Measurements from ENCODE around the gene MROH7.

The MROH7 gene

DNA sequence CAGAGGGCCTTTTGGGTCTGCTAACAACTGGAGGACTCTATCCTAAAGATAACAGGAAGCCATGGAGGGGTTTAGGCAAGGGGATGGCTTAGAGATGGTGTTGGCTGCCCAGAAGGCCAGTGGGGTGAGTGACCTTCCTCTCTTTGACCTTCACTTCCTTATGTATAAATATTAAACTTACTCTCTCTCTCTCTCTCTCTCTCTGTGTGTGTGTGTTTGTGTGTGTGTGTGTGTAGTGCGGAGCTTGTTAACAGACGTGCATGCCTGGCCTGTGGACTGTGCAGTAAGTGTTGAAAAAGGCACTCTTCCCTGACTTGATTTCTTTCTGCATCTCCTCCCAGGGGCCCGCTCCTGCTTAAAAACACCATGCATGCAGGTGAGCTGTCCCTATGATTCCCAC is 10.0 kb downstream of the MROH7 start:
- no peak for DNase-seq (ENCODE audit: low read depth in 2 of 2)

DNA sequence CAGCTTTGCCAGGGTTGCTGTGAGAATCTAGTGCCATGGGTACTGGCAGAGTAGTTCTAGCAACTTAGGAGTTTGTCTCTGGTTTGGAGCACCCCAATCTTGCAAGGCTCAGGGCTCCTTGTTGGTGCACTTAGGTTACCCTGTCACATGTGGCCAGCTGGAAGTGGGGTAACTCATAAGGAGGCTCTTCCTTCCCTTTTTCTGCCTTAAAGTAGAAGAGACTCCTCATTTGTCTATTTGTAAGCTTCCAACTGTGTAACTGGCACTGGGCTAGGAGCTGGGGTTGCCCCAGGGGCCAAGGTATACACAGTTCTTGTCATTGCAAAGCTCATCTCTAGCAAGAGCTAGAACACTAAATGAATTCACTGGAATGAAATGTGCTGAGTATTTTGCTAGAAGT is 10.6 kb downstream of the MROH7 start:
- no peak for DNase-seq (ENCODE audit: low read depth in 2 of 2)

DNA sequence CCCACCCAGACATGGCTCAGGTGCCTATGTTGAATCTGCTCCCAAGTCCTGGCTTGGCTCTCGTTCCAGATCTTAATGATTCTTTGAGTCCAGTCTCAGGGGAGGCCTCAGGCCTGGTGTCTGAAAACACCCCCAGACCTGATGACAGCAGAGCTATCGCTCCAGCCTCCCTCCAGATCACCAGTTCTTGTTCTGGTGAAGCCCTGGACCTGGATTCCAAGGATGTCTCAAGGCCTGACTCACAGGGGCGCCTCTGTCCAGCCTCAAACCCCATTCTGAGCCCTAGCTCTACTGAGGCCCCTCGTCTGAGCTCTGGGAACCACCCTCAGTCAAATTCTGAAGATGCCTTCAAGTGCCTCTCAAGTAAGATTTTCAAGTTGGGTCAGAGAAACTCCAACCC is 11.4 kb downstream of the MROH7 start:
- no peak for DNase-seq (ENCODE audit: low read depth in 2 of 2)

GRCh38 chr1:54658164-54658913 is 16.8 kb downstream of the MROH7 start:
- DNase-seq (ENCODE audit: low read depth in 2 of 2) = no peak

GRCh38 chr1:54663725-54664124 is 22.1 kb downstream of the MROH7 start:
- no peak for DNase-seq (ENCODE audit: low read depth in 2 of 2)

- DNase-seq (ENCODE audit: low read depth in 2 of 2) = no peak
Observed at GRCh38 chr1:54664364-54664763, 22.8 kb downstream of the MROH7 start.

GRCh38 chr1:54665852-54666251 is 24.3 kb downstream of the MROH7 start:
- DNase-seq (ENCODE audit: low read depth in 2 of 2) = no peak

DNA sequence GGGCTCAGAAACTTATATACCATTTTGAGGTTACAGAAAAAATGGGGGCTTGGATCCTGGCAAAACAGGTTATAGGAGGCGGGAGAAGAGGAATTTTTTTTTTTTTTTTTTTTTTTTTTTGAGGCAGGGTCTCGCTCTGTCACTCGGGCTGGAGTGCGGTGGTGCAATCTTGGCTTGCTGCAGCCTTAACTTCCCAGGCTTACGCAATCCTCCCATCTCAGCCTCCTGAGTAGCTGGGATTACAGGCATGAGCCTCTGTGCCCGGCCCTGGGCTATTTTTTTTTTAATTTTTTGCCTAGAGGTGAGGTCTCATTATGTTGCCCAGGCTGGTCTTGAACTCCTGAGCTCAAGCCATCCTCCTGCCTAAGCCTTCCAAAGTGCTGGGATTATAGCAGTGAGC is 24.7 kb downstream of the MROH7 start:
- DNase-seq (ENCODE audit: low read depth in 2 of 2) = no peak

DNA sequence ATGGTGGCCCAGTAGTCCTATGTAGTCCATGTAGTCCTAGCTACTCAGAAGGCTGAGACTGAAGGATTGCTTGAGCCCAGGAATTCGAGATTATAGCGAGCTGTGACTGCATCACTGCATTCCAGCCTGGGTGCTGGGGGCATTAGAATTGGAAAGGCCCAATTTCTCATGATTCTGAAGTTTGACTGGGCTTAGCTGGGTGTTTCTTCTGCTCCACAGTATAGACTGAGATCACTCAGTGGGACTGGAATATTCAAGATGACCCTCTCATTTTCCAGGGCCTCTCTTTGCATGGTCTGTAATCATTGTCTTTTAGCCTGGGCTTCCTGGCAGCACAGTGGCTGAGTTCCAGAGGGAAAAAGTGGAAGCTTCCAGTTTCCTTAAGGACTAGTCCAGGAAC is 26.2 kb downstream of the MROH7 start:
- DNase-seq (ENCODE audit: low read depth in 2 of 2) = no peak

- no peak for DNase-seq (ENCODE audit: low read depth in 2 of 2)
Observed at GRCh38 chr1:54668567-54668966, 27.0 kb downstream of the MROH7 start.

GRCh38 chr1:54671985-54672608 is 30.5 kb downstream of the MROH7 start:
- peak; percentile 43 to 72 for DNase-seq (ENCODE audit: low read depth in 2 of 2)

- no peak for DNase-seq (ENCODE audit: low read depth in 2 of 2)
Observed at GRCh38 chr1:54678776-54679643, 37.4 kb downstream of the MROH7 start.

GRCh38 chr1:54679706-54680105 is 38.1 kb downstream of the MROH7 start:
- no peak for DNase-seq (ENCODE audit: low read depth in 2 of 2)

- no peak for DNase-seq (ENCODE audit: low read depth in 2 of 2)
Observed at GRCh38 chr1:54680387-54680786, 38.8 kb downstream of the MROH7 start.

- no peak for DNase-seq (ENCODE audit: low read depth in 2 of 2)
Observed at GRCh38 chr1:54681358-54681757, 39.8 kb downstream of the MROH7 start.

- DNase-seq (ENCODE audit: low read depth in 2 of 2) = no peak
Observed at GRCh38 chr1:54683453-54683852, 41.9 kb downstream of the MROH7 start.

GRCh38 chr1:54685335-54685905 is 43.8 kb downstream of the MROH7 start:
- DNase-seq (ENCODE audit: low read depth in 2 of 2) = no peak

- DNase-seq (ENCODE audit: low read depth in 2 of 2) = no peak
Observed at GRCh38 chr1:54686155-54686554, 44.6 kb downstream of the MROH7 start.

DNA sequence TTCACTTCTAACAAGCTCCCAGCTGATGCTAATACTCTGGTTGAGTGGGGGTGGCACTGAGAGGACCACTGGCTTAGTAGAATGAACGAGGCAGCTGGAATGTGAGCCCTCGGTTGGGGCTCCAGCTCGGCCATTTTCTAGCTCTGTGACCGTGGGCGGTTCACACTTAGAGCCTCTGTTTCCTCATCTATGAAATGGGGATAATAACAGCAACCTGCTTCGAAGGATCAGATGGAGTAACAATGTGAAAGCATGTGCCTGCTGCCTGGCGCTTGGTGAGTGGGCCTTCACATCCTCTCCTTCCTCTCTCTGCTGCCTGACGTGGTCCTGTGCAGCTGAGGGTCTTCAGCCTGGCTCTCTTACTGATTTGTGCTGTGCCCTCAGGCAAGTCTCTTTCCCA is 53.2 kb downstream of the MROH7 start:
- no peak for DNase-seq (ENCODE audit: low read depth in 2 of 2)

GRCh38 chr1:54695221-54695620 is 53.6 kb downstream of the MROH7 start:
- DNase-seq (ENCODE audit: low read depth in 2 of 2) = no peak

DNA sequence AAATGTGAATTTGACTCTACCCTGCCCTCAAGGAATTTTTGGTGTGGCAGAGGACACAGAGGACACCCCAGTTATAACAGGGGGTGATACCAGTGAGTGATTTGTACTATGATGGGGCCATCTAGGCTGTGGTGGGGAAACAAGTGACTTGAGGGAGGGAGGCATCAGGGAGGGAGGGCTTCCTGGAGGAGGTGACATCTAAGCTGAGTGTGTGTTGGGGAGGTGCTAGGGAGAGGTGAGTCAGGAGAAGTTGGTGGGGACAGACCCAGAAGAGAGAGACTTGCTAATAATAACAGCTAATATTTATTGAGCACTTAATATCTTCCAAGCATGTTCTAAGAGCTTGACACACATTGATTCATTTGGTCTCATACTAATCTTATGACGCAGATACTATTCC is 54.2 kb downstream of the MROH7 start:
- DNase-seq (ENCODE audit: low read depth in 2 of 2) = no peak

GRCh38 chr1:54696262-54696661 is 54.7 kb downstream of the MROH7 start:
- no peak for DNase-seq (ENCODE audit: low read depth in 2 of 2)

Measured in stimulated activated CD4-positive, alpha-beta T cell treated with anti-CD3 and anti-CD28 coated beads, Interleukin-12 subunit alpha, Interleukin-12 subunit beta, amount 100 ng/mL, for 24 hours (primary cell).